Myocyte (in vitro differentiated cells): ENCODE data around the gene KCNIP4. TPM values are rescaled to one million over a fixed set of nuclear protein-coding genes. Genes with fewer than 3 reads are reported as not detected.

ENCODE experiments used
- DNase-seq: peaks from one replicate; pipeline ENCODE4 v3.0.0-alpha.2; 2012; ENCODE audit warnings: low read depth
- total RNA-seq: library from RNA; depleted of rRNA; stranded (reverse); fragments of >200 nt; gene quantifications from 2 replicates; pipeline ENCODE4 v1.2.3, GENCODE V29; 2014

Gene KCNIP4
- total RNA-seq, 1 donor from 2014 or later = not detected

DNA sequence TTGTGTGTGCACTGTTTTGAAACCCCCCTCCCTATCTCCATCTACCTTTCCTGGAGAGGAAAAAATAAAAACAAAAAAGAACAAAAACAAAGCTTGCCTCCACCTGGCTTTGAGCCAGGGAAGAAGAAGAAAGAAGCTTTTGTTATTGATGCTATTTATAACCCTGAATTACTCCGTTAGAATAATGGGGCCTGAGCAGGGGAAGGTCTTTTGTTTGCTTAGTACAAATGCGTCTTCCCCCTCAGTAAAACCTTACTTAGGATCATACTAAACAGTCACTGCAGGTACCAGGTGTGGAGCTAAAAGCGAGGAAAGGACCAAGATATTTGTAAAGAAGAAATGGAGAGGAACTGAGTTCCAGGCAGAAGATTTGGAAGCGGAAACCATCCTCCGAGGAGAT, 352.1 kb downstream of the KCNIP4 start:
- DNase-seq = peak; percentile 4

DNA sequence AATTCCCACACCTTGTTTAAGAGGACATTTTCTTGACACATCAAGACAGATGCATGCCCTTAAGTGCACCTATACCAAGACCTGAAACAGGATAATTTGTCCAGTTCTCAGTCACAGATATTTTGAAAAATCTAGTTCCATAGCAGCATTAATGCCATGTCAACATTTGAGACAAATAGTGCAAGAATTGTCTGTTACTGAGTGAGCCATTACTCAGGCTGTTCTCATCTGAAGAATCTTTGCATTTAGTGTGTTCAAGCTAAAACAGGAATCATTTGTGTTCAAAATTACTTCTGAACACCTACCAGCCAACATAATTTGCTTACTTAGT, 354.9 kb downstream of the KCNIP4 start:
- no peak for DNase-seq

DNA sequence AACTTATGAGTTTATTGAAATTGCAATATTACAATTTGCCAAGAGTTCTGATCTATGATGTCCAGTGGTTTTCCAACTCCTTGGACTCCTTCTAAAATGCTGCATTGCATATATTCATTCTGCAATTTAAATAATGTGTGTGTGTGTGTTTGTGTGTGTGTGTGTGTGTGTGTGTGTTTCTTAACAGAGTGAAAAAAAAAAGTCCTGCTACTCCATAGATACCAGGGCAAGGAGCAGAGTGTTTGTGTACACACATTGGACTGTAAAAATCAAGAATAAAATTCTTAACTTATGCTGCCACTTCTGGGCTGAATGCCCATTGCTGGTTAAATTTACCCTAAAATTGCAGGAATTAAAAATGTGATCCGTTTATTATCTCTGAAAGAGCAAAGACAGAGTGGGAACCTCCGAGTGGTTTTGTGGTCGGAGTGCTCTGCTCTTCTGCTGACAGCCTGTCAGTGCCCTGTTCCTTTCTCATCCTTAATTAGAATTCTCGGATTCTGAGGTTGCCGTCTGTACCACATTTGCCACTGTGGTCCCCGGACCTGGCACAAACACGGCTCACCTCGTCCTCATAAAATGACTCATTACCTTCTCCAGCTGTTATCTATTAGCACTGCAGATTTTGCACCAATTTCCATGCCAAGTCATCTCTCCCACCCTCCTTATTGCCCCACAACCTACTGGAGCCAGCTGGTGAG, 355.5 kb downstream of the KCNIP4 start:
- peak; percentile 81 for DNase-seq

DNA sequence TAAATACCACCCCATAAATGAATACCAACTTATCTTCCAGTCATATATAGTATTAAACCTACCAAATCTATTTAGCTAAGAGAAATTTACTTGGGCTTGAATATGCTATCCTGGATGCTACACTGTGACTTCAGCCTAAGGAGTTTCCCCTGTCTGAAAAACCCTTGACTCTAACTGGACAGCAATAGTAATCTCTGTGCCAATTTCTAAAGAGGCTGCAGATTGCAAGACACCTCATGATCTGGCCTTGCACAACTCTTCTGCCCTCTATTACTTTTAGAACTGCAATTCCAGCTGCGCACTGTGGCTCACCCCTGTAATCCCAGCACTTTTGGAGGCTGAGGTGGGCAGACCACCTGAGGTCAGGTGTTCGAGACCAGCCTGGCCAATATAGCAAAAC, 371.5 kb downstream of the KCNIP4 start:
- no peak for DNase-seq

DNA sequence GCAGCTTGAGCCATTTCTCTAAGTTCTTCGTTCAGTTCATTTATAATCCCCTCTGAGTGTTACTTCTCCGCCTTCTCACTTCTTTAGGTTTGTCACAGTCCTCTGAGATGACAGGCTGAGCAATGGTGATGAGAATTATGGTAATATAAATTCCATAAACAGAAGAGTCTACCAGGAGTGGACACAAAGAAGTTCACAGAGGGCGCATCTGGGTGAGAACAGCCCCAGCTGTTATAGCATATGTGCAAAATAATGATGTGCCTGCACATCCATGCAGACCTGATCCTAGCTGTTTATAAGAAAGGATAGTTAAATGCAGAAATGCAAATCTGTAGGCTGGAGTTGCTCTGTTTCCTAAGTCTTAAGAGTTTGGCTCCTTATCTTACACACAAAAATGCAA, 377.5 kb downstream of the KCNIP4 start:
- no peak for DNase-seq

DNA sequence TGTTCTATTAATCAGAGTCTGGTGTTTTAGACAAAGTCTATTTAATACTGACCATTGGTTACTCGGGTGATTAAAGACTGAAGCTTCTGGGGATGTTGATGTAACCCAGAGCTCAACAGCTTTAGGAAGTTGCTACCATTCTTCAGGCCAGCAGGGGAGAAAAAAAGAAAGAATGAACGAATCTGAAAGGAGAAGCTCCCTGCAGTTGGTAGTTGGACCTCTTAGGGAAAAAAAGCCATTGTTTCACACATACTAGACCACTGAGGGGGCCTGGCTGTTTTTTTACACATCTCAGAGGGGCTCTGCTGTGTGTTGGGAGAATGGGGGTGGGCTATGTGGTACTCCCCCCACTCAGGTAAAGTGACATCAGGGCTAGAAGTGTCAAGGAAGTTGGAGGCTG, 378.9 kb downstream of the KCNIP4 start:
- DNase-seq = no peak

DNA sequence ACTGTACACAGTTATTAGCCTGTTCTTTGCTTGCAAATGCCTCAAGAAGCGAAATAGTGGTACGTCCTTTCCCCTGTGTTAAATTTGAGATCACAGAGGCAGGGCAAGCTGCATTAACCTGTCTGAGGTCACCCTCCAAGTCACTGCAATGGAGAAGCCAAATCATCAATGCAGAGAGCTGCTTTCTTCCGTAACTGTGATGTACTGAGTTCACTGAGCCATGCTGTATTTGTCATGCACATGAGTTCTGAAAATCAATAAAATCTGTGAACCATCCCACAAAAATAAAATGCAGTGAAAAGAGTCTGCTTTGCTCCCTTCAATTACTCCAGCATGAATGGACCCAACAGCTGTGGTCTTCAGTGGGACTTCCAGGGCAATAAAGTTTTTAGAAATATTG, 393.5 kb downstream of the KCNIP4 start:
- DNase-seq = no peak

DNA sequence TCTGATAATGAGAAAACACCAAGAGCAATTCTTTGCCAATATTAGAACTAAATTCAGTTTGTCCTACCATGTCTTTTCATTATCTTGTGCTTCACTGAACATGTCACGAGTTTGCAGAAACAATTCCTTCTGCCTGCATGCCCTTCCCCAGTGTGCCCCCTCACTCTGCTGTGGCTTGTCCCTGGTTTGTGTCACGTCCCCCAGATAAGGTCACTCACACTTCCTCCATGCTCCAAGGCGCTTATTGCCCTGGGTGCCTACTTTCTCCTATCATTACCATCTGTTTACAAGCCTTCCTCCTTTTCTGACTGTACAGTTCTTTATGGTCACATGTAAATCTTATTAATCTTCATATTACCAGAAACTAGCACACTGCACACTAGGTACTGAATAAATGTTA, 394.1 kb downstream of the KCNIP4 start:
- DNase-seq = no peak

DNA sequence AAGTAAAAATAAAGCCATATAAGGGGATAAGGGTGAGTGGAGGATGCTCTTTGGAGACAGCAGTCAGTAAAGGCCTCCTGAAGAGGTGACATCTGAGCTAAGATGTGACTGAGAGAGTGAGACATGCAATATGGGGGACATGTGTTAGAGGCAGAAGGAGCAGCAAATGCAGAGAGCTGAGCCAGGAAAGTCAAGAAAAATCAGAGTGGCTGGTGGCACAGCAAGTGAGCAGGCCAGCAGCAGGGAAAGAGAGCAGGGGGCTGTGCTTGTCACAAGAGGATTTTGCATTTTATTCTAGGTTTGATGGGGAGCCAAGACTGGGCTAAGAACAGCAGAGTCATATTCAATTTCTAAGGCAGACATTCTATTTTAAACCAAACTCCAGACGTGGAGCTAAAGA, 394.5 kb downstream of the KCNIP4 start:
- no peak for DNase-seq

DNA sequence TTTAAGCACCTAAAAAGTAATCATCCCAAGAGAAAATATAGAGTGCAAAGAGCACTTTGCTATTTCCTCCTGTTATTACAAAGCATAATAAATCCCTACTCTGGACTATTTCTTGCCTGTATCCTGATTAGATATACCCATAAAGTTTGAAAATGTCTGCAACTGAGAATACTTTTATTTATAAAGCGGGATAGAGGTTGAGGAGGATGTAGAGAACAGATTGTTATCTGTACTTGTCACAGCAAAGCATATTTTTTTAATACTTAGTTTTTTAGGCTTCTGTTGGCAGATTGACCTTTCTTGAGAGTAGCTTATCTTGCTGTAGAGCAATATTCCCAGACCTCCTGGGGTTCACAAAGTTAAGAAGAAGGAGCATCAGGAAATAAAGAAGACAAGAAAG, 396.1 kb downstream of the KCNIP4 start:
- no peak for DNase-seq

DNA sequence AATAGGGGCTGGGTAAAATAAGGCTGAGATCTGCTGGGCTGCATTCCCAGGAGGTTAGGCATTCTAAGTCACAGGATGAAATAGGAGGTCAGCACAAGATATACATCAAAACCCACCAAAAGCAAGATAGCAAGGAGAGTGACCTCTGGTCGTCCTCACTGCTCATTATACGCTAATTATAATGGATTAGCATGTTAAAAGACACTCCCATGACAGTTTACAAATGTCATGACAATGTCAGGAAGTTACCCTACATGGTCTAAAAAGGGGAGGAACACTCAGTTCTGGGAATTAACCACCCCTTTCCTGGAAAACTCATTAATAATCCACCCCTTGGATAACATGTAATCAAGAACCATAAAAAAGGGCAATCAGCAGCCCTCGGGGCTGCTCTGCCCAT, 403.6 kb downstream of the KCNIP4 start:
- DNase-seq = no peak

DNA sequence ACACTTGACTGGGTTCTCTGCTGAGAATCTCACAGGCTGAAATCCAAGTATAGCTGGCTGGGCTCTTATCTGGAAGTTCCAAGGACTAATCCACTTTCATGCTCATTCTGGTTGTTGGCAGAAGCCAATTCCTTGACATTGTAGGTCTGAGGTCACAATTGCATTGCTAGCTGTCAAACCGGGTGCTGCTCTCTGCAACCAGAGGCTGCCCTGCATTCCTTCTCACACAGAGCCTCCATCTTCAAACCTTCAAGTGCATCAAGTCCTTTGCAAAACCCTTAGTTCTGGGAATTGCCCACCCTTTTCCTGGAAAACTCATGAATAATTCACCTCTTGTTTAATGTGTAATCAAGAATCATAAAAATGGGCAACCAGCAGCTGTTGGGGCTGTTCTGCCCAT, 404.2 kb downstream of the KCNIP4 start:
- DNase-seq = no peak

DNA sequence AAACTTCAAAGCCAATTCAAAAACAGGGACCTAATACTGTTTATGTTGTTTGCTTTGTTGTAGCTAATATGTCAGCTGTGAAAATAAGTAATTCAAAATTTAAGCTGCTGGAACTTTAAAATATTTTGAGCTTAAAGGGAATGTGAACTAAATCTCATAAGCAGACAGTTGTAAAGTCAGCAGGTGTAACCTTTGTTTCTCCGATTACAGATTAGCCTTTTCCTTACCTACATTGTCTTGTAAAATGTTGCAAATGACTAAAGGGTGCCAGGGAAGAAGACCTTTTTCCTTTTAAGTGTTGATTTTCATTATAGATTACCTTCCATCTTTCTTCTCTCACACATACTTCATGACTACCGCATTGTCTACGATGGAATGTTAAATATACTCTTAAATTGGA, 405.1 kb downstream of the KCNIP4 start:
- no peak for DNase-seq

DNA sequence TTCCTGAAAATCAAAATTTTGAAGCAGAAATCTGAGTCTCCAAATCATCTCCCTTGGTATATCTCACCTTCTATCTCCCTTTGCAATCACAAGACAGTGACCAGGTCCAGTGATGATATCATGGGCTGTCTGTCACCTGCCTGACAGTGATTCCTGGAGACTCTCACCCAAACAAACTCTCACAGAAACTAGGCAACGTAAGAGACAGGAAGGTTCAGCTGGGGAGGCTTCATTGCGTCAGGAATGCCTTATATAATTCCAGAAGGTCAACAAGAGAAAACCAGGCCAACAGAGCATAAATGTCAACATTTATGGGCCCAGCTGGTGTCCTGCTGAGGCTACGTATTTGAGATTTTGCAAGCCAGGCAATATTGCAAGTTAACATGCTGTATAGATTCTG, 412.7 kb downstream of the KCNIP4 start:
- no peak for DNase-seq

DNA sequence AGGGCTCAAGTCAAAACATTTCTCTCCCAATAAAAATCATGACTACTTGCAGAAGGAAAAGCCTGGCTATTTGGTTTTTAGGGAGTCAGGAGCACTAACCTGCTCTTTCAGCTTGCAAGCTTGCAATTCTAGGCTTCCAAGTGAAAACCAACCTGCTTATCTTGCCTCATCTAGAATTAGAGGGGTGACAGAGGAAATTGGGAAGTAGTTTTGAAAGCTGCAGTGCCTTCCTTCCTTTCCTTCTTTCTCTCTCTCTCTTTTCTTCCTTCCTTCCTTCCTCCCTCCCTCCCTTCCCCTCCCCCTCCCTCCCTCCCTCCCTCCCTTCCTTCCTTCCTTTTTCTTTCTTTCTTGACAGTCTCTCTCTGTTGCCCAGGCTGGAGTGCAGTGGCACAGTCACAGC, 417.5 kb downstream of the KCNIP4 start:
- DNase-seq = no peak

DNA sequence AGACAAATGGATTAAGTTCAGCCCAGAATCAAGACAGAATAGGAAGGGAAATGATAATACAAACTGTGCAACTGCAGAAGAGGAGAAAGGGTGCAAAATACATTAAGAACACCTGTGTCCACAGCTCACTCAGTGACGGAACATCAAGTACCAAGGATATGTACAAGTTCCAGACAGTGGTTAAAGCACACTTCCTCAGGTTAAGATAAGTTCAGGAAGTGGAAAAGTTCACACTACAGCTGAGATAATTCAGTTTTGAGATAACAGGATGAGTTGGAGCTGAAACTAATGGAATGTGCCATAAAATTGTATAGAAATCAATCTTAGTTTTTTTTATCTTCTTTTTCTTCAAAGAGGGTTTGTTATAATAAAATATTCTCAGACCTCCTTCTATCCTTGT, 419.4 kb downstream of the KCNIP4 start:
- DNase-seq = no peak

DNA sequence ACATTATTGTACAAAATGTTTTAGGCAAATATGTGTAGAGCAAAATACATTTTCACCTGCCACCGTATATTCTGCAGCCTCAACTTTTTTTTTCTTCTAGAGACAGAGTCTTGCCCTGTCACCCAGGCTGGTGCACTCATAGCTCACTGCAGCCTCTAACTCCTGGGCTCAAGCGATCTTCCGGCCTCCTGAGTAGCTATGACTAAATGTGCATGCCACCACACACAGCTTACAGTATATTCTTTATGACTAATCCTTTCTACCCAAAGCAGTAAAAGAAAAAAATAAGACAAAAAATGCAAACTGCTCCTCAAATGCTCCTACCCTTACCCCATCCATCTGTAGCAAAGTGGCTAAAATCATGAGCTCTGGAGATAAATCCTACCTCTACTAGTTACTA, 426.3 kb downstream of the KCNIP4 start:
- no peak for DNase-seq

DNA sequence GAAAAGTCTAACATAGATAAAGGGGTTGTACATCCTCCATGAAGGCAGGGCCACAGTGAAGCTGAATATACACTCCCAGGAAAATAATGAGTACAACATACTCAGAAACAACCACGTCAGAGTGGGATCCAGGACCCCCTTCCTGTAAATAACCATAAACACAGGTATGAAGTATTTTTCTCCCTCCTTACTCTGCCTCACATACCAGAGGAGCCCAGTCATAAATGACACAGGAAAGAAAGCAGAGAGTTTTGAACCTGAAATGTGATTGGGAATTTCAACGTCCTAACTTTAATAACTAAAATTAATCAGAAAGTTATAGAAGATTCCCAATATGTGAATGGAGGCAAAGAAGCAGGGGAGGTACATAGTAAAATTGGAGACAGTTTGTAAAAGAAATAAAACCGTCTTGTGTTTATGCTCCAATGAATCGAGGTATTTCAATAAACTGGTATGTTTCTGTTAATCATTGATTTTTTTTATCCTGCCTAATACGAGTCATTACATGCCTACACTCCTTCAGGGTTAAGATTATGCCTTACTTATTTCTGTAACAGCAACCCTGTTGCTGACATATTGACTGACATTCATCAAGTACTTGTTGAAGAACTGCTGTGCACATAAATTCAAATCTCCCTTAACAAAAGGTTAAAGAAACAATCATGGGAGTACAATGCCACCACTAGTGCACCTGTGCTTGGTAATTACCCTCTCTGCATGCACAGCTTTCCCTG, 431.3 kb downstream of the KCNIP4 start:
- no peak for DNase-seq

DNA sequence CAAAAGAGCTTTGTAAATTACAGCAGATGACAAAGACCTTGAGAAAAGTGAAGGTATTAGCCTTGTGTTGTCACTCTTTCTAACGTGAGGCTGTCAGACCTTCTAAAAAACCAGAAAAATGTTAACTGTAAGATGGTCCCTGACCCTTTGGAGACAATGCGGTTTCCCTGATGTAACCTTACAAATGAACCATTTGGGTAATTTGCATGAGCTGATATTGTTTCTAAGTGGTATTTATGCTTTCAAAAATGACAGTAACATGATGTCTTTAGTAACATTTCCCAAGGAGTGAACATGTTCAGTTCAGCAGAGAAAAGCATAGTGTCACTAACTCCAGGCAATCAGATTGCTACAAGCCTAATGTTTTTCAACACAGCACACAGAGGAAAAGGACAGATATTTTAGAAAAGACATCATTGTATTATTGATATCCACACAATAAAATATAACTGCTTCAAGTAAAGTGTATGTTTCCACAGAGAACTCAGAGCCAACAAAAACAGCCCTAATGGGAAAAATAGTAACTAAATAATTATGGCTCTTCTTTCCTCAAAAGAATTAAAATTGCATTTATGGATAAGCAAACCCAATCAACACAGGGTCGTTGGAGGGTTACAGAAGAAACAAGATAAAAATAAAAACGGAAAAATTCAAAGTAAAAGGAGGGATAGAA, 434.4 kb downstream of the KCNIP4 start:
- DNase-seq = no peak

DNA sequence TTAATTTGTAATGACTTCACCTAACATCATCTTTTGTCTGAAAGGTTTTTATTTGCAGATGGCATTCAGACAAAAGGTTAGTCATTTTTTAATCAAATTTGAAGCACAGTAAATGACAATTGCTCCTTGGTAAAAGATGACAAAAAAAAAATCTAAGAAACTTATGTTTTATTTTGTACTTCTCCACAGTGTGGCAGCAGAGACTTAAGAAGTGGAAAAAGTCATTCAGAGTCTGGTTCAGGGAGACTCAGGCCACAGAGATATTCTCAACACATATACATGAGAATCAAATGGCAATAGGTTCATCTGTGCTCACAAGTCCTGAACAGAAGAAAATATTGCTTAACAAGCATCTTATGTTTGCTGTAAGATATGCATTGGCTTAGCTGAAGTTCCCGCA, 436.2 kb downstream of the KCNIP4 start:
- peak; percentile 64 for DNase-seq

DNA sequence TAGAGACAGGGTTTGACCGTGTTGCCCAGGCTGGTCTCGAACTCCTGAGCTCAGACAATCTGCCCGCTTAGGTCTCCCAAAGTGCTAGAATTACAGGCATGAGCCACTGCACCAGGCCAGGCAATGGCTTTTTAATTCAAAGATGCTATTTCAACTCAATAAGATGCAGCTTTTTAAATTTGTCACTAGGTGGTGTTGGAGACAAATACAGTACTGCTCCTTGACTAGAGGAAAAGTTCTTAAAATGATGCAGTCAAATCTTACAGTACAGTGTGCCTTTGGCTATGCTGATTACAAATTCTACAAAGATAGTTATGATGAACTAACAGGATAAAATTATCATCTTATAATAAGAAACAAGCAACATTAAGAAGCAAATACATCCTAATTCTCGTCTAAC, 441.1 kb downstream of the KCNIP4 start:
- DNase-seq = no peak

DNA sequence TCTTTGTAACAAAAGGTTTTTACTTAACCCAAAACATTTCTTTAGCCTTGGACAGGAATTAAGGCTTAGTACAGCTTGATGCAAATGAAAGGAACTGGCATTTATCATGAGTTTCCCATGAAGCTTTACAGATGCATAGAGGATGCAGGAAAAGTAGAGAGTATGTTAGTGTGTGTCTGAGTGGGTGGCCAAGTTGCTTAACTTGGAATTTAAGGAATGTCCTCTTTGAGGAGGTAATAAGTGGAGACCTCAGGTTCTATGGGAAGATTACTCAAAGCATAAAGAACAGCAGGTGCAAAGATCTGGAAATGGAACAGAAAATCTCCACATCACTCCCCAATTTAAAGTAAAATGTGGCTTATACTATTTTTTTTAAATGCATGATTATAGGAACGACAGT, 457.9 kb downstream of the KCNIP4 start:
- DNase-seq = no peak

DNA sequence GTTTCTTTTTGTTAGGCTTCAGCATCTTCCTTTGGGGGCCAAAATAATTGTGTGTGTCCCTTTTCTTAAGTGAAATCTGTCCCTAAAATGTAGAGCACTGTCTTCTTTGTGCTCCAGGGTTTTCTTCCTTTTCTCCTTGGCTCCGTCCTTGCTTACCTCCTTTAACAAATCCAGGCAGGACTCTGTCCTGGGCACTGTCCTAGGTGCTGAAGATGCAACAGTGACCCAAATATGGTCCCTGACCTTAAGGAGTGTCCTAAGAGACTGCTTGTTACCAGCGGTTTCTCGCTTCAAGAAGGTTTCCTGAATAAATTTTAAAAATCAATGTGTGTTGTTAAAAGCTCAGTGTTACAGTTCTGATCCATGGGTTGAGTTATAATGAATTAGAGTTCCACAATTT, 471.8 kb downstream of the KCNIP4 start:
- DNase-seq = peak; percentile 36
